Measurements from ENCODE around the gene KDM1B.

DNA sequence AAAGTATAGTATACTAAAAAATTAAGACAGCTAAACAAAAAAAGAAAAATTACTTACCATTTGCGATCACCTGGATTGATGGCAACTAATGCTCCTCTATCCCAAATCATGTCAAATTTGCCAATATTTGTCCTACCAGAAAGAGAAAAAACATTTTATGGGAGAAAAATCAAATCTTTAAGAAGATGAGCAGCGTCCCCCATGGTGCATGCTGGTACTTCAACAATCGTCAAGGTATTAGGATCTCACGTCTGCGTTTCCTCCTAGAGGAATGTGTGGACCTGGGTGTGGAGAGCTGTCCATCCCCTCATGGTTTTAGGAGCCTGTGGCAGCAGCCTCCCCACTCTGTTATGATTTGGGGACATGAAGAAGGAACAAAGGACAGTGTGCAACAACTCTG is 16.3 kb upstream of the KDM1B start:
- TF ChIP-seq EZH2 (IDR thresholded peaks at IDR 0.05; ENCODE audit: low read length, unreplicated experiment), result no peak
- TF ChIP-seq, protein P1, sequence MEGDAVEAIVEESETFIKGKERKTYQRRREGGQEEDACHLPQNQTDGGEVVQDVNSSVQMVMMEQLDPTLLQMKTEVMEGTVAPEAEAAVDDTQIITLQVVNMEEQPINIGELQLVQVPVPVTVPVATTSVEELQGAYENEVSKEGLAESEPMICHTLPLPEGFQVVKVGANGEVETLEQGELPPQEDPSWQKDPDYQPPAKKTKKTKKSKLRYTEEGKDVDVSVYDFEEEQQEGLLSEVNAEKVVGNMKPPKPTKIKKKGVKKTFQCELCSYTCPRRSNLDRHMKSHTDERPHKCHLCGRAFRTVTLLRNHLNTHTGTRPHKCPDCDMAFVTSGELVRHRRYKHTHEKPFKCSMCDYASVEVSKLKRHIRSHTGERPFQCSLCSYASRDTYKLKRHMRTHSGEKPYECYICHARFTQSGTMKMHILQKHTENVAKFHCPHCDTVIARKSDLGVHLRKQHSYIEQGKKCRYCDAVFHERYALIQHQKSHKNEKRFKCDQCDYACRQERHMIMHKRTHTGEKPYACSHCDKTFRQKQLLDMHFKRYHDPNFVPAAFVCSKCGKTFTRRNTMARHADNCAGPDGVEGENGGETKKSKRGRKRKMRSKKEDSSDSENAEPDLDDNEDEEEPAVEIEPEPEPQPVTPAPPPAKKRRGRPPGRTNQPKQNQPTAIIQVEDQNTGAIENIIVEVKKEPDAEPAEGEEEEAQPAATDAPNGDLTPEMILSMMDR (conservative IDR thresholded peaks at IDR 0.05; ENCODE audit: low read depth, low read length), result no peak; the same call in 1 of the 2 replicates
